Choroid plexus epithelial cell (primary cell): ENCODE measurements around the gene KCNK2.

Experiments used
- DNase-seq: peaks from one replicate; pipeline ENCODE4 v3.0.0-alpha.2; 2010; ENCODE audit warnings: low read depth
- H3K4me3 ChIP-seq: 2 replicates; pipeline ENCODE4 v1.5.1; 2011; ENCODE audit warnings: low read depth, mild to moderate bottlenecking, control low read depth, low read length, moderate library complexity
- CTCF ChIP-seq: conservative IDR thresholded peaks from 2 replicates; pipeline ENCODE4 v1.5.1; 2011; ENCODE audit warnings: low read depth, mild to moderate bottlenecking, control low read depth, inconsistent platforms, low read length, moderate library complexity

The KCNK2 gene

GRCh38 chr1:215273838-215274516, 191.4 kb downstream of the KCNK2 start:
- no peak overlapping the region for H3K4me3 ChIP-seq
- TF ChIP-seq CTCF = no peak
- DNase-seq = peak; percentile 57

GRCh38 chr1:215276582-215276981, 194.0 kb downstream of the KCNK2 start:
- no peak for TF ChIP-seq CTCF

GRCh38 chr1:215277532-215277931, 195.0 kb downstream of the KCNK2 start:
- no peak overlapping the region for H3K4me3 ChIP-seq
- DNase-seq = peak; percentile 13
- TF ChIP-seq CTCF = no peak

More at GRCh38 chr1:215276582-215276981, 194.0 kb downstream of the KCNK2 start:
- H3K4me3 ChIP-seq = no peak overlapping the region
- no peak for DNase-seq

DNA sequence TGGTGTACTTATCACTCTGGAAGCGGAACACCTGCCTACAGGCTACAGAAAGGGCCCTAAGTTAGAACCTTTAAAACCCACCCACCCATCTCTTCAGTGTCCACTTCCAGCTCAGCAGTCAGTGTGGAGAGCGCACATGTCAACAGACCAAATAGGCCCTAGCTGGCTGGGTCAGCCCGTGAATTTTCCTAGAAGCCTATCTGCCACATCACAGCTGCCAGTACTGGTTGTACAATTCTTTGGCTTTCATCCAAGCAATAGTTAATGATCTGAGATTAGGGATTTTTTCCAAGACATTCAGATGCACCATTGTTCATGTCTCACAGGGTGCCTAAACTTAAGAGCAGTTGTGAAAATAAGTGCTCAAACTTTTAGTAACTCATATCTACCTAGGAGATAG, 197.1 kb downstream of the KCNK2 start:
- no peak for DNase-seq
- H3K4me3 ChIP-seq = no peak overlapping the region
- TF ChIP-seq CTCF = no peak

DNA sequence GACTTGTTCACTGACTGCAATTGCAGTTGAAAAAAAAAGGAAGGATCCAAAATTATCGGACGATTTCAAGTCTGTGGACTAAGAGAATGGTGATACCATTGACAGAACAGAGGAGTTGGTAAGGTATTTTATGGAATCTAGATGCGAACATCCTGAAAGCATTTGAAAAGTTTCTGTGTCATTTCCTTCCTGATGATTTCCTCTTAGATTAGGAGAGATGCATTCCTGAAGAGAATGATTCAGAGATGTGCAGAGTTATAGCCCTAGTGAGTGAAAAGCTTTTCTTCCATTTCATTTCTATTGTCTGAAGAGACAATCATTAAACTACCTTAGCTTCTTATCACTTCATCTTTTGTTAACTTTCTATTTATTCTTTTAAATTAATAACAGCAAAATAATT, 200.0 kb downstream of the KCNK2 start:
- no peak for TF ChIP-seq CTCF
- DNase-seq = no peak
- H3K4me3 ChIP-seq = no peak overlapping the region

- DNase-seq = no peak
Observed at GRCh38 chr1:215285013-215285800, 202.7 kb downstream of the KCNK2 start.

More at GRCh38 chr1:215285013-215285800, 202.7 kb downstream of the KCNK2 start:
- no peak overlapping the region for H3K4me3 ChIP-seq
- no peak for TF ChIP-seq CTCF
